HTERT RPE-1 (cell line): Measurements from ENCODE around the gene MINDY4.
"Not testable (repeated sequence)": the region's sequence is repeated elsewhere in the genome, so short reads cannot be mapped to it uniquely, and the experiment has no call there.

ENCODE experiments used
- in situ Hi-C: fragments of 300-500 bp; cut with MboI; formaldehyde crosslinking; loops from 4 replicates; pipeline ENCODE4 v1.14.3; 2020; ENCODE audit warnings: low sequenced_read_pairs

The MINDY4 gene

GRCh38 chr7:30831227-30831626 lies 60.0 kb downstream of the MINDY4 start:
- in situ Hi-C loops, result no loop called here

- in situ Hi-C loops, result no loop called here
Observed at GRCh38 chr7:30831936-30832335, 60.7 kb downstream of the MINDY4 start.

- in situ Hi-C loops, result not testable (repeated sequence)
Observed at GRCh38 chr7:30834017-30834674, 62.9 kb downstream of the MINDY4 start.

- in situ Hi-C loops, result no loop called here
Observed at GRCh38 chr7:30835396-30835915, 64.2 kb downstream of the MINDY4 start.

GRCh38 chr7:30836991-30837390 lies 65.8 kb downstream of the MINDY4 start:
- in situ Hi-C loops, result no loop called here

GRCh38 chr7:30837581-30837980 lies 66.4 kb downstream of the MINDY4 start:
- in situ Hi-C loops, result no loop called here

GRCh38 chr7:30838008-30838407 lies 66.8 kb downstream of the MINDY4 start:
- in situ Hi-C loops, result no loop called here

- in situ Hi-C loops, result no loop called here
Observed at GRCh38 chr7:30840141-30841024, 69.2 kb downstream of the MINDY4 start.

- in situ Hi-C loops, result no loop called here
Observed at GRCh38 chr7:30841025-30841735, 70.0 kb downstream of the MINDY4 start.

- in situ Hi-C loops, result no loop called here
Observed at GRCh38 chr7:30841801-30842541, 70.8 kb downstream of the MINDY4 start.

GRCh38 chr7:30842542-30843451 lies 71.6 kb downstream of the MINDY4 start:
- in situ Hi-C loops, result no loop called here

- in situ Hi-C loops, result no loop called here
Observed at GRCh38 chr7:30843741-30844482, 72.7 kb downstream of the MINDY4 start.

GRCh38 chr7:30844483-30844874 lies 73.3 kb downstream of the MINDY4 start:
- in situ Hi-C loops, result no loop called here

GRCh38 chr7:30844916-30845315 lies 73.7 kb downstream of the MINDY4 start:
- in situ Hi-C loops, result no loop called here

GRCh38 chr7:30845426-30846135 lies 74.4 kb downstream of the MINDY4 start:
- in situ Hi-C loops, result no loop called here

GRCh38 chr7:30846378-30846777 lies 75.2 kb downstream of the MINDY4 start:
- in situ Hi-C loops, result no loop called here

GRCh38 chr7:30848121-30848855 lies 77.1 kb downstream of the MINDY4 start:
- in situ Hi-C loops, result no loop called here

GRCh38 chr7:30849565-30849964 lies 78.3 kb downstream of the MINDY4 start:
- in situ Hi-C loops, result no loop called here
